Astrocyte of the spinal cord (primary cell): Measurements from ENCODE around the gene MACROD2.

Experiments used
- DNase-seq: peaks from one replicate; pipeline ENCODE4 v3.0.0; 2011; ENCODE audit warnings: low read depth, low spot score
- H3K4me3 ChIP-seq: 2 replicates; pipeline ENCODE4 v1.5.1; 2011; ENCODE audit warnings: low read depth, mild to moderate bottlenecking, low read length, moderate library complexity
- CTCF ChIP-seq: IDR thresholded peaks from 2 replicates; pipeline ENCODE4 v1.5.1; 2012; ENCODE audit warnings: low read depth, mild to moderate bottlenecking, low read length, inconsistent platforms
- in situ Hi-C: cut with HindIII; loops from 2 replicates; pipeline ENCODE4 v1.10.0; 2017; ENCODE audit warnings: low sequenced_read_pairs

Gene MACROD2

GRCh38 chr20:14958626-14959025 is 963.3 kb downstream of the MACROD2 start:
- no peak overlapping the region for H3K4me3 ChIP-seq
- in situ Hi-C loops: no loop called here
- TF ChIP-seq CTCF: no peak
- no peak for DNase-seq

GRCh38 chr20:14959506-14960475 is 964.5 kb downstream of the MACROD2 start:
- H3K4me3 ChIP-seq: no peak overlapping the region
- no peak for DNase-seq
- TF ChIP-seq CTCF: no peak
- in situ Hi-C loops: no loop called here

- in situ Hi-C loops: no loop called here
- H3K4me3 ChIP-seq: no peak overlapping the region
- TF ChIP-seq CTCF: no peak
- no peak for DNase-seq
Observed at GRCh38 chr20:14960831-14961230, 965.5 kb downstream of the MACROD2 start.

- TF ChIP-seq CTCF: no peak
- in situ Hi-C loops: no loop called here
- no peak for DNase-seq
- no peak overlapping the region for H3K4me3 ChIP-seq
Observed at GRCh38 chr20:14963262-14963663, 967.9 kb downstream of the MACROD2 start.

GRCh38 chr20:14966203-14966602 is 970.9 kb downstream of the MACROD2 start:
- no peak overlapping the region for H3K4me3 ChIP-seq
- in situ Hi-C loops: no loop called here
- DNase-seq: no peak
- no peak for TF ChIP-seq CTCF

- H3K4me3 ChIP-seq: no peak overlapping the region
- no peak for DNase-seq
- in situ Hi-C loops: no loop called here
- no peak for TF ChIP-seq CTCF
Observed at GRCh38 chr20:14966808-14967207, 971.5 kb downstream of the MACROD2 start.
